NCI-H2107 treated with DMSO at 0.1 percent for 48 hours (cell line): ENCODE results near the gene PIGB.
A peak's percentile ranks its signal among the peaks of the same experiment; 100 is the strongest.
"Not testable (repeated sequence)": the region's sequence is repeated elsewhere in the genome, so short reads cannot be mapped to it uniquely, and the experiment has no call there.

Experiments used
- DNase-seq: peaks from one replicate; lab custom pipeline; 2025; ENCODE audit not compliant: unreplicated experiment; lab: John Stamatoyannopoulos, UW

Gene PIGB

GRCh38 chr15:55297315-55297714 is 21.7 kb upstream of the PIGB start:
- no peak for DNase-seq

- not testable (repeated sequence) for DNase-seq
Measured at GRCh38 chr15:55302801-55303200, 16.2 kb upstream of the PIGB start.

- no peak for DNase-seq
Measured at GRCh38 chr15:55319537-55320237, 665 bp downstream of the PIGB start.

GRCh38 chr15:55320238-55320550 is 1.2 kb downstream of the PIGB start:
- no peak for DNase-seq

DNA sequence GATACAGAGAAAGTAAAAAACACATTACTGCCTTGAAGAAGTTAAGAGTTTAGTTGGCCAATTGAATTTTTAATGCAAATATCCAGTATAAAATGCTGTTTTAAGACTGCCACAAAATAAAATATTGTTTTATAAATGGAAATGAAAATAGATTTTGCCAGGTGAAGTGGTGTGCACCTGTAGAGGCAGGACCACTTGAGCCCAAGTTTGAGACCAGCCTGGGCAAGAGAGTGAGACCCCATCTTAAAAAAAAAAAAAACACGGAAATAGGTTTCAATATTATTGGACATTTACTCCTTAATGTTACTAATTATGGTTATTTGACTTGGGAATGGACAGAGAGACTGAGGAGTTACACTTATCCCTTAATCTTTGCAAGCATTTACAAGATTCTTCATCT is 1.9 kb downstream of the PIGB start:
- DNase-seq = no peak

DNA sequence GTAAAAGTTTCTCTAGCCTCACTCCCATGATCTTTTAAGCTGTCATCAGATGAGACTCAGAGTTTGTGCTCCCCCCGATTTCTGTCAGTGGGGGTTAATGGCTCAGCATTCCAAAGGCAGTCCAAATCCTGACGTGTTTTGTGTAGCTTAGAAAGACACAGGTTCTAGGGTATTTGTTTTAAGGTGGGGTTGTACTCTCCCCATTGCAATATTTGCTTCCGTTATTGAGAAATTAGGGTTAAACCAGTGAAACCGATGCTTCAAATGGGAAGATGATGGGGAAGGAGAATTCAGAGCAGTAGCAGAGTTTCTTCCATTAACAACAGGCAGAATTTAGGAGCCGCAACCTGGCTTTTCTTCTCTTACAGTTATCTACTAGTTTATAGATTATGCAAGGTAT is 3.4 kb downstream of the PIGB start:
- DNase-seq = no peak

DNA sequence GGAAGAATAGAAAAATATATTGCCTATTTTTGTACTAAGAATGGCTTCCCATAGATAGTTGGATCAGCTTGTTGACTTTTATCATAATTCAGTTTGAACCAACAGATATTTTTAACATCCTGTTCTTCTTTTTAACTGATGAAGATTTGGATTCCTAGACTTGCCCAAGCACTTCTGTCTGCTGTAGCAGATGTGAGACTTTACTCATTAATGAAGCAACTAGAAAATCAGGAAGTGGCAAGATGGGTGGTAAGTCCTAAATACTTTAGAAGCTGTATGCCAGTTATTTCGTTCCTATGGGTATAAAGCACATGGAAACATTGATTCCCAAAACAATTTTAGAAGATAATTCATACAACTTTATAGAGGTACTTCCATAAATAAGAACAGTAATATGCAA is 8.4 kb downstream of the PIGB start:
- DNase-seq = no peak

DNA sequence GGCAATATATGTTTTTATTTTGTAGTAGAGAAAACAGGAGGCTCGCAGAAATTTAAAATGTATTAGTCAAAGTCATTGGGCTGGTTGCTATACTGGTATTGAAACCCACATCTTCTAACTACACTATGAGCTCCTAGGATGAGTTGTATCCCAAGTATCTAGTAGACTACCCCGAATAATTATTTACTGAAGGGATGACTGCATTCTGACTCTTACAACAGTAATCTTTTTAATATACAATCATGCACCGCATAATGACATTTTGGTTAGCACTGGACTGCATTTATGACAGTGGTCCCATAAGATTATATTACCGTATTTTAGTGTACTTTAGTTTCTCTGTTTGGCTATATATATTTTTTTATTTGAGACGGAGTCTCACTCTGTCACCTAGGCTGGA is 15.3 kb downstream of the PIGB start:
- no peak for DNase-seq

- DNase-seq = no peak
Measured at GRCh38 chr15:55334997-55335396, 16.0 kb downstream of the PIGB start.

- no peak for DNase-seq
Measured at GRCh38 chr15:55337160-55337559, 18.1 kb downstream of the PIGB start.

- DNase-seq = peak; percentile 3
Measured at GRCh38 chr15:55343168-55343567, 24.1 kb downstream of the PIGB start.

DNA sequence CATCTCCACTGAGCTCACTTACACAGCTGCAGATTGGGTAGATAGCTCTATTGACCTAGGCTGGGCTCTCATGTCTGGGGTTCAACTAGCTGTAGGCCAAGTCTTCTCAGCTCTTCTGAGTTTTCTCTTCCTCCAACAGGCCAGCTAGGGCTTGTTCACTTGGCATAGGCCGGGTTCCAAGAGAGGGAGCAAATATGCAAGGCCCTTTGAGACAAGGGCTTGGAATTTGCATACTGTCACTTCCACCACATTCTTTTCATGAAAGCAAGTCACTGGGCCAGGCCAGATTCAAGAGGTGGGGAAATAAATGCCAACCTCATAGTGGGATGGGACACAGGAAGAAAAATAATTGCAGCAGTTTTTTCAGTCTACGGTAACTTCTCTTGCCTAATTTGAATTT is 25.2 kb downstream of the PIGB start:
- no peak for DNase-seq

GRCh38 chr15:55348281-55348778 is 29.3 kb downstream of the PIGB start:
- no peak for DNase-seq

DNA sequence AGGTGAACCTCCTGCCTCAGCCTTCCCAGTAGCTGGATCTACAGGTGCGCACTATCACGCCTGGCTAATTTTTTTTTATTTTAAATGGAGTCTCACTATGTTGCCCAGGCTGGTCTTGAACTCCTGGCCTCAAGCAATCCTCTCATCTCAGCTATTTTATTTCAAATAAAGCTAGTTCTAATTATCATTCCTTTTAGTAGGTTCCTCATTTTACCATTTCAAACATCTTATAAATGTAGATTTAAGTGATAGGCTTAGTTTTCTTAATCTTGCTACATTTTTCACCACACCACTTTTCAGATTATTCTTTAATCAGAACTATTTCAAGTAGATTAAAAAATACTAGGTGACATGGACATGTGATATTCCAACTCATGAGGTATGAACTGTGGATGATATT is 30.3 kb downstream of the PIGB start:
- no peak for DNase-seq

DNA sequence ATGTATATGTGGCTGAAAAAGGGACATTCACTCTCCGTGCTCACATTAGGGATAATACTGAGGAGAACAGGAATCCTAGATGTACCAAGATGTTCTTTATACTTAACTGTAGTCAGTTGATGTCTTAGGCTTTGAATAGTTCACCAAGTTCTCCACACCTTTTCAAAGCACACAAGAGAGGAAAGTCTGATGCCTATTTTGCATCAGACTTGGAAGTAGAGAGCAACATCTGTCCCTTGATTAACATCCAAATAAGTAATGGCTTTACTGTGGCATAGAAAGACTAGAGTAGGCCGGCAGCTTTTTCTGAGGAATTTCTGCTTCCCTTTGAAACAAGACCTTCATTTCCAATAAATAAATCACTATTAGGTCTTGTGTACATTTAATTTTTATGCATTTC is 34.0 kb downstream of the PIGB start:
- DNase-seq = no peak

- no peak for DNase-seq
Measured at GRCh38 chr15:55356985-55357585, 38.1 kb downstream of the PIGB start.

DNA sequence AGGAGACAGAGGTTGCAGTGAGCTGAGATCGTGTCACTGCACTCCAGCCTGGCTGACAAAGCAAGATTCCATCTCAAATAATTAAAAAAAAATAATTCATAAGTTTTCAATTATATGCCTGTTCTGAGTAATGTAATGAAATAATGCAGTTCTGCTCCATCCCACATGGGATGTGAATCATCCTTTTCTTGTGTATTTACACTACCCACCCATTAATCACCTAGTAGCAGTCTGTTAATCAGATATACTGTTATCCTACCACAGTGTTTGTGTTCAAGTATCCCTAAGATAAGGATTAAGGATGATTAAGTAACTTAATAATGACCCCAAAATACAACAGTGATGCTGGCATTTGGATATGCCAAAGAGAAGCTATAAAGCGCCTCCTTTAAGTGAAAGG is 38.8 kb downstream of the PIGB start:
- DNase-seq = no peak

- no peak for DNase-seq
Measured at GRCh38 chr15:55358471-55358870, 39.4 kb downstream of the PIGB start.

DNA sequence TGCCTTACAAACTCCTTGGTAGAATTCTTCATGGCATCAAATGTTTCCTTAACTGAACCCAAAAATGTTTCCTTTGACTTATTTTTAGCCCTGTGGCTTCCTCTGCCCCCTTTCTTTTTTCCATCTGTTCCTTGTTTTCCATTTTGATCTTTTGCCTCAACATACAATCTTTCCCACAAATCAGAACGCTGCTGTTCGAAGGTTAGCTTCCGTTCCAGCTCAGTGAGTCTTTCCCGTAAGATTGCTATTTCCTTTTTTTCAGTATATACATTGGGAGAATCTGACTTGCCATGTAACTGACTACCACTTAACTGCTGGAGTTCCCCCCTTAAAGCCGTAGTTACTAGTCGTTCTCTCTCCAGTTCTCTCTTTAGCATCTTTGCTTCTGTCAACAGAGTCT is 41.2 kb downstream of the PIGB start:
- no peak for DNase-seq

DNA sequence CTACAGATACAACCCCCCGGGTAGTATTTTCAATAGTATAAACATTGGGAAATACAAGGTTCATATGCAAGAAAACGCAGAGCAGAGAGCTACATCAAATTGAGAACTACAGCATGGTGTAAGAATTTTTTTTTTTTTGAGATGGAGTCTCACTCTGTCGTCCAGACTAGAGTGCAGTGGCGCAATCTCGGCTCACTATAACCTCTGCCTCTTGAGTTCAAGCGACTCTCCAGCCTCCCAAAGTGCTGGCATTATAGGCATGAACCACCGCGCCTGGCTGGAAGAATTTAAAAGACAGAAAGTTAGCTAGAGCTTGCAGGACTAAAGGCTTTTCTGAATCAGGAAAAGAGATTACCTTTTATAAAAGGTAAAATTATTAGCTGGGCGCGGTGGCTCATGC is 42.0 kb downstream of the PIGB start:
- DNase-seq = no peak

DNA sequence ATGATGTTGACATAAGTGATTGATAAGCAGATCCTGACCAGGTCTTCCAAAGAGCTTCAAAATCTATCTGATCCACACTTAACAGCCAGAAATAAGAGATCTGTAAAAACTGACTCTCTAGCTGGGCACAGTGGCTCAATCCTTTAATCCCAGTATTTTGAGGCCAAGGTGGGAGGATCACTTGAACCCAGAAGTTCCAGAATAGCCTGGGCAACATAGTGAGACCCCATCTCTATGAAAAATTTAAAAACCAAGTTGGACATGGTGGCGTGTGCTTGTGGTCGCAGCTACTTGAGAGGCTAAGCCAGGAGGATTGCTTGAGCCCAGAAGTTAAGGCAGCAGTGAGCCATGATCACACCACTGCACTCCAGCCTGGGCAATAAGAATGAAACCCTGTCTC is 43.6 kb downstream of the PIGB start:
- DNase-seq = no peak

GRCh38 chr15:55366981-55367380 is 48.0 kb downstream of the PIGB start:
- no peak for DNase-seq
